Measurements from ENCODE around the gene IFFO2.

Gene IFFO2

GRCh38 chr1:18943914-18944572, 12.4 kb downstream of the IFFO2 start:
- TF ChIP-seq TCF12 (IDR thresholded peaks at IDR 0.05; ENCODE audit: low read depth) (no peak), YY1 (IDR thresholded peaks at IDR 0.05; ENCODE audit: low read depth) (no peak), NFIC (IDR thresholded peaks at IDR 0.05) (no peak), RAD21 (IDR thresholded peaks at IDR 0.05; ENCODE audit: low read depth) (no peak), TEAD4 (IDR thresholded peaks at IDR 0.05) (no peak)

GRCh38 chr1:18943162-18943561, 13.3 kb downstream of the IFFO2 start:
- no peak for TF ChIP-seq TAF1 (IDR thresholded peaks at IDR 0.05; ENCODE audit: low read depth)
- no peak for TF ChIP-seq TEAD4 (IDR thresholded peaks at IDR 0.05)
- no peak for TF ChIP-seq USF1 (IDR thresholded peaks at IDR 0.05)
- TF ChIP-seq TCF12 (IDR thresholded peaks at IDR 0.05; ENCODE audit: low read depth): no peak
- no peak for TF ChIP-seq REST (IDR thresholded peaks at IDR 0.05; ENCODE audit: low read depth)
- no peak for TF ChIP-seq CREB1 (IDR thresholded peaks at IDR 0.05; ENCODE audit: low read depth)
- TF ChIP-seq NFIC (IDR thresholded peaks at IDR 0.05): no peak
- TF ChIP-seq MAX (IDR thresholded peaks at IDR 0.05): no peak
- TF ChIP-seq RAD21 (IDR thresholded peaks at IDR 0.05; ENCODE audit: low read depth): no peak

- TF ChIP-seq REST (IDR thresholded peaks at IDR 0.05; ENCODE audit: low read depth) (no peak), EGR1 (IDR thresholded peaks at IDR 0.05) (no peak), MAX (IDR thresholded peaks at IDR 0.05) (no peak), RAD21 (IDR thresholded peaks at IDR 0.05; ENCODE audit: low read depth) (no peak), FOXM1 (IDR thresholded peaks at IDR 0.05; ENCODE audit: borderline replicate concordance, low read depth) (no peak), TEAD4 (IDR thresholded peaks at IDR 0.05) (no peak), TCF12 (IDR thresholded peaks at IDR 0.05; ENCODE audit: low read depth) (no peak), ZBTB7A (IDR thresholded peaks at IDR 0.05; ENCODE audit: low read depth) (no peak), EP300 (IDR thresholded peaks at IDR 0.05; ENCODE audit: borderline replicate concordance) (no peak), YY1 (IDR thresholded peaks at IDR 0.05; ENCODE audit: low read depth) (no peak), CREB1 (IDR thresholded peaks at IDR 0.05; ENCODE audit: low read depth) (no peak), NFIC (IDR thresholded peaks at IDR 0.05) (no peak), CEBPB (IDR thresholded peaks at IDR 0.05) (no peak)
These were observed 14.1 kb downstream of the IFFO2 start for GRCh38 chr1:18942340-18942739.

GRCh38 chr1:18941221-18942141, 15.0 kb downstream of the IFFO2 start:
- no peak; the same call in 1 of the 2 replicates for TF ChIP-seq MAX (IDR thresholded peaks at IDR 0.05)
- TF ChIP-seq TAF1 (IDR thresholded peaks at IDR 0.05; ENCODE audit: low read depth): no peak; the same call in 1 of the 2 replicates
- no peak for TF ChIP-seq REST (IDR thresholded peaks at IDR 0.05; ENCODE audit: low read depth)
- TF ChIP-seq USF1 (IDR thresholded peaks at IDR 0.05): no peak
- TF ChIP-seq TCF12 (IDR thresholded peaks at IDR 0.05; ENCODE audit: low read depth): no peak
- no peak for TF ChIP-seq TEAD4 (IDR thresholded peaks at IDR 0.05)
- TF ChIP-seq YY1 (IDR thresholded peaks at IDR 0.05; ENCODE audit: low read depth): no peak
- no peak for TF ChIP-seq FOXM1 (IDR thresholded peaks at IDR 0.05; ENCODE audit: borderline replicate concordance, low read depth)
- TF ChIP-seq RAD21 (IDR thresholded peaks at IDR 0.05; ENCODE audit: low read depth): no peak
- TF ChIP-seq NFIC (IDR thresholded peaks at IDR 0.05): peak; percentile 40
- peak; percentile 57; the same call in 1 of the 2 replicates for TF ChIP-seq EP300 (IDR thresholded peaks at IDR 0.05; ENCODE audit: borderline replicate concordance)
- no peak for TF ChIP-seq CEBPB (IDR thresholded peaks at IDR 0.05)
- 0 out of 2 replicates have a peak, but pooled peaks have one; percentile 15 for TF ChIP-seq ZBTB7A (IDR thresholded peaks at IDR 0.05; ENCODE audit: low read depth)
- TF ChIP-seq CREB1 (IDR thresholded peaks at IDR 0.05; ENCODE audit: low read depth): peak; percentile 80
- no peak for TF ChIP-seq EGR1 (IDR thresholded peaks at IDR 0.05)

All from Ishikawa (cell line).